ENCODE results near the gene TMEM74B. TPM values are rescaled to one million over a fixed set of nuclear protein-coding genes. Genes with fewer than 3 reads are reported as not detected.

TMEM74B gene
- polyA plus RNA-seq (2011; rRNA removed) (not detected in 2 replicates), polyA minus RNA-seq (2011; rRNA and poly(A)+ RNA removed) (not detected in 2 replicates)

GRCh38 chr20:1184638-1185315, at the start of gene TMEM74B:
TSS of gene TMEM74B (minus strand) at chr20:1184981. CDS start at chr20:1183801, 1,180 bp downstream.
- Histone ChIP-seq H3K9me3 (ENCODE audit: control insufficient read depth, insufficient read depth, low read length) (no peaks in the 10 kb centered on the region), H3K4me3 (ENCODE audit: low read depth, low read length) (peak within 1 kb of the TSS; percentile 37), H3K27ac (ENCODE audit: low read depth, low read length) (no peak within 1 kb of the TSS), H3K27me3 (ENCODE audit: control insufficient read depth, insufficient read depth, low read length) (peaks cover 36% of the 10 kb centered on the region)
- ChIA-PET CTCF (interaction anchor here (0.7 to 1.5 kb wide), 4 partner anchors 11 to 943 kb away, joined by 3 to 12 read pairs (median 4); no protein-coding TSS in a partner anchor), POLR2A (no interaction called here)
- no peak for DNase-seq (ENCODE audit: low read depth, low spot score)
- no peak for TF ChIP-seq CTCF (IDR thresholded peaks at IDR 0.05; ENCODE audit: low read depth, low read length)

- no peak for TF ChIP-seq CTCF (IDR thresholded peaks at IDR 0.05; ENCODE audit: low read depth, low read length)
- H3K27me3 ChIP-seq (ENCODE audit: control insufficient read depth, insufficient read depth, low read length): peaks cover 19% of the 10 kb centered on the region
- ChIA-PET CTCF (no interaction called here), POLR2A (no interaction called here)
- H3K27ac ChIP-seq (ENCODE audit: low read depth, low read length): no peak overlapping the region
- no peak overlapping the region for H3K4me3 ChIP-seq (ENCODE audit: low read depth, low read length)
- DNase-seq (ENCODE audit: low read depth, low spot score): no peak
- H3K9me3 ChIP-seq (ENCODE audit: control insufficient read depth, insufficient read depth, low read length): no peaks in the 10 kb centered on the region
Measured at GRCh38 chr20:1232286-1233111, 47.7 kb upstream of the TMEM74B start.

GRCh38 chr20:1229541-1229940, 44.8 kb upstream of the TMEM74B start:
- DNase-seq (ENCODE audit: low read depth, low spot score): no peak
- ChIA-PET POLR2A (no interaction called here), CTCF (interaction anchor here (1.1 kb wide), 2 partner anchors 121 to 275 kb away, joined by 3 read pairs; no protein-coding TSS in a partner anchor)
- H3K27ac ChIP-seq (ENCODE audit: low read depth, low read length): no peak overlapping the region
- no peak overlapping the region for H3K4me3 ChIP-seq (ENCODE audit: low read depth, low read length)
- no peaks in the 10 kb centered on the region for H3K9me3 ChIP-seq (ENCODE audit: control insufficient read depth, insufficient read depth, low read length)
- peaks cover 16% of the 10 kb centered on the region for H3K27me3 ChIP-seq (ENCODE audit: control insufficient read depth, insufficient read depth, low read length)
- no peak for TF ChIP-seq CTCF (IDR thresholded peaks at IDR 0.05; ENCODE audit: low read depth, low read length)

GRCh38 chr20:1225783-1226654, 41.2 kb upstream of the TMEM74B start, which contains the start of gene RAD21L1:
TSS of gene RAD21L1 (plus strand) at chr20:1226044. CDS start at chr20:1228454, 2,410 bp downstream.
- POLR2A ChIA-PET: interaction anchor here (0.6 kb wide), 1 partner anchor 382 kb away, joined by 6 read pairs; no protein-coding TSS in a partner anchor
- H3K4me3 ChIP-seq (ENCODE audit: low read depth, low read length): peak within 1 kb of the TSS; percentile 68
- TF ChIP-seq CTCF (IDR thresholded peaks at IDR 0.05; ENCODE audit: low read depth, low read length): no peak
- peak; percentile 21 for DNase-seq (ENCODE audit: low read depth, low spot score)
- H3K27me3 ChIP-seq (ENCODE audit: control insufficient read depth, insufficient read depth, low read length): peaks cover 12% of the 10 kb centered on the region
- CTCF ChIA-PET: interaction anchor here (0.6 to 1.6 kb wide), 3 partner anchors 13 to 40 kb away, joined by 3 to 5 read pairs (median 4); no protein-coding TSS in a partner anchor
- no peak within 1 kb of the TSS for H3K27ac ChIP-seq (ENCODE audit: low read depth, low read length)
- H3K9me3 ChIP-seq (ENCODE audit: control insufficient read depth, insufficient read depth, low read length): no peaks in the 10 kb centered on the region
